Fibroblast of the aortic adventitia (primary cell): Measurements from ENCODE around the gene GPR84. TPM values are rescaled to one million over a fixed set of nuclear protein-coding genes. Genes with fewer than 3 reads are reported as not detected.
A peak's percentile ranks its signal among the peaks of the same experiment; 100 is the strongest.

Source experiments
- DNase-seq: peaks from one replicate; pipeline ENCODE4 v3.0.0-alpha.2; 2010; ENCODE audit warnings: low read depth
- H3K4me3 ChIP-seq: 2 replicates; pipeline ENCODE4 v1.5.1; 2011; ENCODE audit warnings: low read depth, mild to moderate bottlenecking, control low read depth, low read length, moderate library complexity
- total RNA-seq: library from RNA; depleted of rRNA; stranded (reverse); fragments of >200 nt; gene quantifications from 2 replicates; pipeline ENCODE4 v1.2.3, GENCODE V29; 2012; ENCODE audit warnings: low replicate concordance
- TF ChIP-seq, protein P1 (sequence below): IDR thresholded peaks from 2 replicates; pipeline ENCODE4 v1.5.1; 2011; ENCODE audit warnings: mild to moderate bottlenecking, low read length, control low read depth, inconsistent platforms; ENCODE audit not compliant: insufficient read depth

Gene GPR84
- total RNA-seq, 1 donor: not detected

DNA sequence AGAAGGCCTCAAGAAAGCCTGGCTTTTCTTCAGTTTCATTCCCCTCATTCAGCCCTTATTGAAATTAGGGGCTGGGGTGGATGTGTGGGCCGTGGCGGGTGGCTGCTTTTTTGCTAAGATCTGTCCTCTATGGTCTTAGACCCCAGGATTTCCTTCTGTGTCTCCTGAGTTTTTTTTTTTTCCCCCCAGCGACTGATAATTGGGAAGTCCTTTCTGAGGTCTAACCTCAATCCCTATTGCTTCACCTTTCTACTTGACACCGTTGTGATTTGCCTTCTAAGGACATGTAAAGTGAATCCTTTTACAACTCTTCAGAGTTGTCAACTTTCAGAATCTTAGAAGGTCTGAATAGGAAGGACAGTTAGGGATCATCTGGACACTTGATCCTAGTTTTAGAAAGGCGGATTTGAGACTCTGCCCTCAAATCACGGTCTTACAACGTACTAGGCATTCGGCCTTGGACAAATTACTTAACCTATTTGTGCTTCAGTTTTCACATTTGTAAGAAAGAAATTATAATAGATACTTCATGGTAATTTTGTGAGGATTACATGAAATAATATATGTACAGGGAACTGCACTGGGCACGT is 4.4 kb downstream of the GPR84 start:
- H3K4me3 ChIP-seq: peak overlapping the region; percentile 49
- no peak for DNase-seq
- TF ChIP-seq, protein P1, sequence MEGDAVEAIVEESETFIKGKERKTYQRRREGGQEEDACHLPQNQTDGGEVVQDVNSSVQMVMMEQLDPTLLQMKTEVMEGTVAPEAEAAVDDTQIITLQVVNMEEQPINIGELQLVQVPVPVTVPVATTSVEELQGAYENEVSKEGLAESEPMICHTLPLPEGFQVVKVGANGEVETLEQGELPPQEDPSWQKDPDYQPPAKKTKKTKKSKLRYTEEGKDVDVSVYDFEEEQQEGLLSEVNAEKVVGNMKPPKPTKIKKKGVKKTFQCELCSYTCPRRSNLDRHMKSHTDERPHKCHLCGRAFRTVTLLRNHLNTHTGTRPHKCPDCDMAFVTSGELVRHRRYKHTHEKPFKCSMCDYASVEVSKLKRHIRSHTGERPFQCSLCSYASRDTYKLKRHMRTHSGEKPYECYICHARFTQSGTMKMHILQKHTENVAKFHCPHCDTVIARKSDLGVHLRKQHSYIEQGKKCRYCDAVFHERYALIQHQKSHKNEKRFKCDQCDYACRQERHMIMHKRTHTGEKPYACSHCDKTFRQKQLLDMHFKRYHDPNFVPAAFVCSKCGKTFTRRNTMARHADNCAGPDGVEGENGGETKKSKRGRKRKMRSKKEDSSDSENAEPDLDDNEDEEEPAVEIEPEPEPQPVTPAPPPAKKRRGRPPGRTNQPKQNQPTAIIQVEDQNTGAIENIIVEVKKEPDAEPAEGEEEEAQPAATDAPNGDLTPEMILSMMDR: no peak

DNA sequence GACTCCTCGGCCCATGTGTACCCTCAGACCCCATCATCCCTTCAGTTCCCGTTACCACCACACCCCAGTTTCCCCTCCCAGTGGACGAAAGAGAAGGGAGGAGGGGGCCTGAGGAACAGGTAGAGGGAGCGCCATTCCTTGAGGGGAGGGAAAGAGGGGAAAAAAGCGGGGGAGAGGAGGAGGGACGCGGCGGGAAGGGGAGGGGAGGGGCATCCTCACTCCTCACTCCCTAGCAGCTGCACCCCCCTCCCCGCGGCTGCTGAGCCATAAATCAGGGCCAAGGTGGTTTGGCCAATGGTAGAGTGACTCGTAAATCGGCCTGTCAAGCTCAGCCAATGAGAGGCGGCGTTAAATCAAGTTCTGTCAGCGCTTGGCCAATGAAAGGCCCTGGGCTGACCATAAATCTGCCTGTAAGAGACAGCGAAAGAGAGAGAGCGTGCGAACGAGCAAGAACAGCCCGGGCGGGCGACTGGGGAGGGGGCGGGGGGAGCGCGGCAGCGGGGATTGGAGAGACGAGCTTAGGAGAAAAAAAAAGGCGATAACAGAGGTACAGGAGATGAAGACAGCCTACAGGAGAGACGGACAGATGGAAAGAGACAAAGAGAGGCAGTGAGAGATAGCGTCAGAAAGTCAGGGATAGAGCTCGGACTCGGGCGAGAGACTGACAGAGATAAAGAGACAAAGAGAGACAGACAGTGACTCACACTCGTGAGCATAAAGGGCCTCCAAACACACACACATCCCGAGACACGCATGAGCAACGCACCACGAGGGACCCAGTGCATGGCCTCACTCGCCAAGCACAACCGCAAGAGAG is 5.1 kb downstream of the GPR84 start:
- TF ChIP-seq, protein P1: no peak
- H3K4me3 ChIP-seq: peak overlapping the region; percentile 76
- DNase-seq: peak; percentile 100

DNA sequence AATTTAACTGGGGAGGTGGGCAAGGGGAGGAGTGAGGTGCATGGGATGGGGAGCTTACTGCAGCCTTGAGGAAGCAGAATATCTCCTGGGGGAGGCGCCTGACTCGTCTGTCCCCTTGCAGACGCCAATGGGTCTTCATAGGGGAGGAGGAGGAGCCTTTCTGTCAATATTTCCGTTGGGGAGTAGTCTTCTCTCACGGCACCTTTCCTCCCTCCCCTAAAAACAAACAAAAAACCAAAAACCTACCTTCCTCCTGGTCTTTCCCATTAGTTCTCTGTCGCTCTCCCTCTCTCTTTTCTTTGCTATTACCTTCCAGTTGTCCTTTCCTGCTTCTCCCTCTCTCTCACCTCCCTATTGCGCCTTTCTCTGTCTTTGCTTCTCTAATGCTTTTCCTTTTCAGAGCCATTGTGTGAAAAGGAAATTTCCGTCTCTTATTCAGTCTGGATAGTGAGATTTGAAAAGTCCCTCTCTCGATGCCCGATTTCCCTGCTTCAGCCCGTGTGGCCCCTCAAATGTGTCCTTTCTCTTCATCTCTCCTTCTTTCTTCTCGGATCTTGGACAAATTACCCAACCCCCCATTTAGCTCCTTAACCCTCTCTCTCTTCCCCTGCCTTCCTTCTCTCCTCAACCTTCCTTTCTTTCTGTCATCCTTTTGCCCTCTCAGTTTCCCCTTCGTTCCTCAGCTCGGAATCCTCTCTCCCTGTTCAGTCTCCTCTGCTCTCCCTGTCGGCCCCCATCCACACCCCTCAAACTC is 5.9 kb downstream of the GPR84 start:
- TF ChIP-seq, protein P1: no peak
- no peak for DNase-seq
- peak overlapping the region; percentile 76 for H3K4me3 ChIP-seq

DNA sequence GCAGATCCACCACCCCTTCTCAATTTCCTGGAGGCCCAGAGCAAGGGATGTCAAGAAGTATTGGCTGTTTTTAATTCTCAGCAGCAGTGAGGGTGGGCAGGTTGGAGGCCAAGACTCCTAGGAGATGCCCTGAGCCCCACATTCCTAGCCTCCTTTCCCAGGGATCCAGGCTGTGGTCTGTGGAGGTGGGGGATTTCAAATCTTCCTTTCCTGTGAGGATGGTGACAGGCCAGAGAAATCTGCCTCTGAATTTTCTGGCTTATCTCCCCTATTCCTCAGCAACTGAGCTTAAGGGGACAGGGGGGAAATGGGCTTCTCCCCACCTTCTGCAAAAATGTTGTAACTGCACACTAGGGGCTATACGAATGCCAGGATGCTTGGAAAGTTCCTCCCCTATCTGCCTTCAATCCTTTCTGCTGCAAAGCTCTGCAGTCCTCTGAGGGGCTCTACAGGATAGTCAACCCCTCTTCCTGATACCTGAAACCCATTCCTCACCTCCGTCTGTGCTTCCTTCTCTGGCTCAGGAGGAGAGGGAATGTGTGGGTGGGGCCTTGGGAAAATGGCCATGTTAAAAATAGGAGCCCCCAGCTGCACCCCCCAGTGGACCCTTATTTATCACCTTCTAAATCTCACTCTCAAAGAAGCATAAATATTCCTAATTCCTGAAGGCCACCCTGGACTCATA is 6.6 kb downstream of the GPR84 start:
- TF ChIP-seq, protein P1: no peak
- peak overlapping the region; percentile 76 for H3K4me3 ChIP-seq
- DNase-seq: no peak

DNA sequence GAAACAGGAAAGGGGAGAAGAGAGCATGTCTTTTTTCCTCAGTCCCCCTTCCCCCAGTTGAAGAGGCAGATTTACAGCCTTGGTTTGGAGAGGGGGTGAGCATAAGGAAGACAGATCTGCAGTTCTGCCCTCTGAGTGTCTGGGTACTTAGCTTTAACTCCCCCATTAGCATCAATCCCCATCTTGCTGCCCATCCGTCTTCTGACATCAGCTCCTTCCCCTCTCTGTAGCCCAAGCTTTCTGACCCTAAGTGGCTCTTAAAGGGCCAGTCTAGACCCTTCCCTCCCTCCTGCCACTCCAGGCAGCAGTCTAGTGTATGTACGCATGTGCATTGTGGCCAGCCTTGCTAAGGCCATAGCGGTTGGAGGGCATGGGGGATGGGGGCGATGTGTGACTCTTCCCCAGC is 7.3 kb downstream of the GPR84 start:
- TF ChIP-seq, protein P1: no peak
- no peak overlapping the region for H3K4me3 ChIP-seq
- DNase-seq: no peak

DNA sequence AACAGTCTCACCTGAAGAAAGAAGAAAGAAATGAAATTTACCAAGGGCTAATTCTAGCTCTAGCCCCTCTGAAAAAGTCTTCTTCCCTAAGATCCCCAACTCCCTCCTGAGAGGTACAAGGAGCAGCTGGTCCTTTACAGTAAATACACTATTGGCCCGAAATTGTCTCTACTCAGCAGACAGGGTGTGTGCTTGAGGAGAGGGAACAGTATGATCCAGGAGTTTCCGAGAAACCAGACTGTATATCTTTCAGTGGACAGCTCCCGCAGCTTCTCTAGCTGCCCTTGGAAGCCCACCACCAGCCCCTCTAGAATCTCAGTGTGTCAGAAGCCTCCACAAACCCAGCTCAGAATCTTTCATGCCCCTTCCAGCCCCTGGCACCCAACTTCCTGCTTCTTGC is 8.1 kb downstream of the GPR84 start:
- no peak overlapping the region for H3K4me3 ChIP-seq
- DNase-seq: no peak
- TF ChIP-seq, protein P1: no peak
